IPS DF 6.9 (cell line): ENCODE results near the gene ATG4D.

Experiments used
- DNase-seq: peaks from one replicate; pipeline ENCODE4 v3.0.0-alpha.2; 2013; ENCODE audit warnings: low read depth, low spot score
- H3K27ac ChIP-seq: one replicate; pipeline ENCODE4 v1.5.1; 2013; ENCODE audit warnings: low read length, control low read depth
- H3K27me3 ChIP-seq: 2 replicates; pipeline ENCODE4 v1.6.1; 2013; ENCODE audit warnings: mild to moderate bottlenecking, low read length; ENCODE audit not compliant: control insufficient read depth, insufficient read depth
- H3K36me3 ChIP-seq: 2 replicates; pipeline ENCODE4 v1.6.1; 2013; ENCODE audit warnings: low read length; ENCODE audit not compliant: control insufficient read depth, insufficient read depth
- H3K4me1 ChIP-seq: 2 replicates; pipeline ENCODE4 v1.6.1; 2013; ENCODE audit warnings: low read length; ENCODE audit not compliant: control insufficient read depth, insufficient read depth
- H3K4me3 ChIP-seq: 2 replicates; pipeline ENCODE4 v1.5.1; 2013; ENCODE audit warnings: mild to moderate bottlenecking, low read length
- H3K9me3 ChIP-seq: 2 replicates; pipeline ENCODE4 v1.6.1; 2013; ENCODE audit warnings: low read length, inconsistent platforms; ENCODE audit not compliant: control insufficient read depth, insufficient read depth
- WGBS: extraction: QIAGEN DNeasy Blood & Tissue Kit; methylation state at CpG from one replicate; pipeline ENCODE4 v1.1.7; 2013; ENCODE audit warnings: mixed read lengths, missing lambda C conversion rate; ENCODE audit not compliant: insufficient read length, insufficient coverage; 5-methylcytosine and 5-hydroxymethylcytosine counted together

The ATG4D gene

DNA sequence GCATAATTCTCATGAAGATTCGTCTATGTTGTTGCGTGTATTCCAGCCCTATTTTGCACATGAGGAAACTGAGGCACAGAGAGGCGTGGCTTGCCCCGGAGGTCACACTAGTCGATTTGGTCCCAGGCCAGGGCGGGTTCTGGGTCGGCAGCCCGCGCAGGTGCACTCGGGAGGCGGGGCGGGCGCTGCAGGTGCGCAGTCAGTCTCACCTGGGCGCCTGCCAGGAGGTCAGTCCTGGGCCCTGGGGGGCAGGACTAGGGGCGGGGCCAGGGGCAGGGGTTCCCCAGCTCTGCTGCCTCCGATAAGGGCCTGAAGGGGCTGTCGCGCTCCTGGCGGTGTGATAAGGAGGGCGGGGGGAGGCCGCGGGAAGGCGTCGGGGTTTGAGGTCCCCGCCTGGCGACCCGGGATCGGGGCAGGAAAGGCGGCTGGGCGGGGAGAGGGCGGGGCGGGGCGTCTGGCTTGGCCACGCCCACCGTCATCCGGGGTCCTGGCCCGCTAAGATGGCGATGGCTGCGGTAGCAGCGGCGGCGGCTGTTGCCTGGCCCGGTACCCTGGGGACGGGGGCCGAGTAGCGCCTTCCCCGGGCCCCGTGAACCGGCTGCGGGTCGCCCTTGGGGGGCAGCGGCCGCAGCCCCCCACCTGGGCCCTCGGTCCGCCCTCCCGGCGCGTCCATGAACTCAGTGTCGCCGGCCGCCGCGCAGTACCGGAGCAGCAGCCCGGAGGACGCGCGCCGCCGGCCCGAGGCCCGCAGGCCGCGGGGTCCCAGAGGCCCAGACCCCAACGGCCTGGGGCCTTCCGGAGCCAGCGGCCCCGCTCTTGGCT is at the start of gene ATG4D:
Gene ATG4D (plus strand): TSS at position 485 of the 822 bp plus-strand sequence. CDS start 187 bp downstream, at position 672.
- H3K9me3 ChIP-seq: no peaks in the 10 kb centered on the region
- no CpG with 5 or more reads among the region's 79 CpGs for WGBS
- H3K4me3 ChIP-seq: peak within 1 kb of the TSS; percentile 98
- H3K27me3 ChIP-seq: no peaks in the 10 kb centered on the region
- H3K36me3 ChIP-seq: peaks cover 10% of the 10 kb centered on the region
- DNase-seq: no peak
- no peak within 1 kb of the TSS for H3K27ac ChIP-seq
- peaks cover 4% of the 10 kb centered on the region; the same call in 1 of the 2 replicates for H3K4me1 ChIP-seq

GRCh38 chr19:10497371-10497770 is 46.3 kb upstream of the ATG4D start:
- H3K4me3 ChIP-seq: no peak overlapping the region
- H3K36me3 ChIP-seq: peaks cover 10% of the 10 kb centered on the region; the same call in 1 of the 2 replicates
- no peak overlapping the region for H3K27ac ChIP-seq
- DNase-seq: no peak
- WGBS: no CpG with 5 or more reads among the region's 4 CpGs
- H3K4me1 ChIP-seq: peaks cover 4% of the 10 kb centered on the region
- H3K27me3 ChIP-seq: no peaks in the 10 kb centered on the region
- H3K9me3 ChIP-seq: no peaks in the 10 kb centered on the region

DNA sequence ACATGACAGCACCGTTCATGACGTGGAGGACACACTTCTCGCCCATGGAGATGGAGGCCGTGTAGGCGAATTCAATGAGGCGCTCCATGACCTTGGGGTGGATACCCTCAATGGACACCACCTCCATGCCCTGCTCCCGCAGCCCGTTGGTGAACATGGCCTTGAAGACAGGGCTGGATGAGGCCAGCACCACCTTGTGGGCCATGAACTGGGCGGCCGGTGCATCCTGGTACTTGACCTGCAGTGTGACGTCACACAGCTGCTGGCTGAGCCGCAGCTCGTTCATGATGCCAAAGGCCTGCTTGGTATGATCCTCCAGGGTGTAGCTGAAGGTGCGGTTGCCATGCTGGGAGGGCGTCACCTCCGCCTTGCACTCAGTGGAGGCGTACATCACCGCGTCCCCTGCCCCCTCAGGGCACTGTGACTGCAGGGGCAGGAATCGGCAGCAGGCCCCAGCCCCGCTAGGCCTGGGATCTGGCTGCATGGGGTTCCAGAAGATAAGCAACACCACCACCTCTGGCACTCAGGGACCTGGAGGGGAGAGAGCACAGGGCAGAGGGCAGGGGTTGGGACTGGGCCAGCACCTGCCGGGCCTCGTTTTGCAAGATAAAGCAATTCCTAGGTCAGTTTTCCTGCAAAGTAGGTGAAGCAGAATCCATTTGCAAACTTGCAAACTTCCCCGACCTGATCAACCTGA is 44.0 kb upstream of the ATG4D start:
- no peak overlapping the region for H3K27ac ChIP-seq
- no peaks in the 10 kb centered on the region for H3K27me3 ChIP-seq
- peaks cover 4% of the 10 kb centered on the region for H3K4me1 ChIP-seq
- H3K36me3 ChIP-seq: peaks cover 10% of the 10 kb centered on the region; the same call in 1 of the 2 replicates
- H3K9me3 ChIP-seq: no peaks in the 10 kb centered on the region
- no peak for DNase-seq
- WGBS: no CpG with 5 or more reads among the region's 24 CpGs
- H3K4me3 ChIP-seq: no peak overlapping the region

DNA sequence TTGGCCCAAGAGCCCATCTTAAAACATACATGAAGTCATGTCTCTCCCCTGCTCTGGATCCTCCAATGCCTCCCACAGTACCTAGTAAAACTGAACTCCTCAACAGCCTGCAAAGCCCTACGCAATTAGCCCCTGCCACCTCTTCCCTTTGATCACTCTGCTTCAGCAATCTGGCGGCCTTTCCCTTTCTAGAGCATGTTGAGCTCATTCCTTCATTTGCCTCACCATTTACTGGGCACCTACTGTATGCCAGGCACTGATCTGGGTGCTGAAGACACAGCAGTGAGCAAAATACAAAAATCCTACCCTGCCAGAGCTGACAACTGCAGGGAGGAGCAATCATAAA is 43.5 kb upstream of the ATG4D start:
- peaks cover 10% of the 10 kb centered on the region; the same call in 1 of the 2 replicates for H3K36me3 ChIP-seq
- no peaks in the 10 kb centered on the region for H3K27me3 ChIP-seq
- no peak overlapping the region for H3K4me3 ChIP-seq
- DNase-seq: no peak
- H3K9me3 ChIP-seq: no peaks in the 10 kb centered on the region
- H3K4me1 ChIP-seq: peaks cover 4% of the 10 kb centered on the region
- H3K27ac ChIP-seq: no peak overlapping the region
- no CpG with 5 or more reads among the region's 2 CpGs for WGBS

GRCh38 chr19:10501971-10502523 is 41.7 kb upstream of the ATG4D start:
- no CpG with 5 or more reads among the region's 35 CpGs for WGBS
- H3K27ac ChIP-seq: no peak overlapping the region
- peak overlapping the region; percentile 76 for H3K4me3 ChIP-seq
- no peaks in the 10 kb centered on the region for H3K27me3 ChIP-seq
- H3K36me3 ChIP-seq: peaks cover 7% of the 10 kb centered on the region; the same call in 1 of the 2 replicates
- peaks cover 4% of the 10 kb centered on the region for H3K4me1 ChIP-seq
- DNase-seq: no peak
- H3K9me3 ChIP-seq: no peaks in the 10 kb centered on the region

GRCh38 chr19:10502524-10503001 is 41.1 kb upstream of the ATG4D start:
- WGBS: no CpG with 5 or more reads among the region's 65 CpGs
- H3K4me1 ChIP-seq: peaks cover 4% of the 10 kb centered on the region
- no peaks in the 10 kb centered on the region for H3K27me3 ChIP-seq
- no peak for DNase-seq
- peak overlapping the region; percentile 76 for H3K4me3 ChIP-seq
- no peaks in the 10 kb centered on the region for H3K9me3 ChIP-seq
- H3K36me3 ChIP-seq: peaks cover 7% of the 10 kb centered on the region; the same call in 1 of the 2 replicates
- H3K27ac ChIP-seq: no peak overlapping the region

DNA sequence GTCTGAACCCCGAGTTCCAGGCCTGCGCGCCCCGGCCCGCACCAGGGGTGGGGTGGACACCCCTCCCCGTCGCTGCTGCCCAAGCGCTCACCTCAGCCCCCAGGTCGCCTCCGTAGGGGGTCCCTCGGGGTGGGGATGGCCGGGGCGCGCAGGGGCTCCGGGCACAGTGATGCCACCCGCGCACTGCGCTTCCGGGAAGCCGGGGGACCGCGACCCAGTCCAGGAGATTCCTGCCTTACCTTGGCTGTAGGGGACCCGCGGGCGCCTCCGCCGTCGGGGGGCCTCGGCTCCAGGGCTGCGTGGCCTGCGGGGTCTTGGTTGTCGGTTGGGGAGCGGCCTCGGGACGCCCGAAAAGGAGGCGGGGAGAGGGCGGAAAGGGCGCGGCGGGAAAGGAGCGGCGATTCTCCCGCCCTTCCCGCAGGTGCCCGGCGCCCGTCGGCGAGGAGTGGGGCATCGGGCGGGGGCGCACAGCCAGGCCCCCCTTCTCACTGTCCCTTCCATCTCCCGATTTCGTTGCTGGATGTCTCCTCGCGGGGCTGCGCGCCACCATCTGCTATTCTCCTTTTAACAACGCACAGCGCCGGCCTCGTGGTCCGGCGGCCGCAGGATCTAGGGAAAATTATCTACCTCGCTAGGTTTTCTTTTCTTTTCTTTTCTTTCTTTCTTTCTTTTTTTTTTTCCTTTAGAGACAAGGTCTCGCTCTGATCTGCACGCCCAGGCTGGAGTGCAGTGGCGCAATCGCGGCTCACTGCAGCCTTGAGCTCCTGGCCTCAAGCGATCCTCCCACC is 40.5 kb upstream of the ATG4D start, which contains the start of gene KEAP1:
Gene KEAP1 (minus strand): TSS at position 355 of the 788 bp plus-strand sequence. CDS start 3,323 bp downstream, outside the sequence.
- H3K27me3 ChIP-seq: no peaks in the 10 kb centered on the region
- H3K9me3 ChIP-seq: no peaks in the 10 kb centered on the region
- no CpG with 5 or more reads among the region's 73 CpGs for WGBS
- H3K36me3 ChIP-seq: peaks cover 7% of the 10 kb centered on the region; the same call in 1 of the 2 replicates
- peaks cover 4% of the 10 kb centered on the region for H3K4me1 ChIP-seq
- DNase-seq: no peak
- peak within 1 kb of the TSS; percentile 76 for H3K4me3 ChIP-seq
- no peak within 1 kb of the TSS for H3K27ac ChIP-seq

- Histone ChIP-seq H3K4me3 (no peak overlapping the region), H3K36me3 (no peaks in the 10 kb centered on the region), H3K4me1 (peaks cover 3% of the 10 kb centered on the region; the same call in 1 of the 2 replicates), H3K27me3 (no peaks in the 10 kb centered on the region), H3K27ac (no peak overlapping the region), H3K9me3 (no peaks in the 10 kb centered on the region)
- no peak for DNase-seq
- no CpG with 5 or more reads among the region's 17 CpGs for WGBS
These were observed 38.0 kb upstream of the ATG4D start for GRCh38 chr19:10505583-10506229.

GRCh38 chr19:10508036-10508435 is 35.7 kb upstream of the ATG4D start:
- Histone ChIP-seq H3K36me3 (no peaks in the 10 kb centered on the region), H3K4me1 (peaks cover 3% of the 10 kb centered on the region; the same call in 1 of the 2 replicates), H3K27ac (no peak overlapping the region), H3K27me3 (peaks cover 2% of the 10 kb centered on the region), H3K9me3 (no peaks in the 10 kb centered on the region), H3K4me3 (no peak overlapping the region)
- no peak for DNase-seq
- WGBS: no CpG with 5 or more reads among the region's 16 CpGs
